Nasal cavity respiratory epithelium epithelial cell of viscerocranial mucosa (primary cell): Measurements from ENCODE around the gene BCCIP. TPM values are rescaled to one million over a fixed set of nuclear protein-coding genes. Genes with fewer than 3 reads are reported as not detected.

ENCODE experiments used
- total RNA-seq: library from RNA; depleted of rRNA; stranded (reverse); fragments of >200 nt; gene quantifications from 2 replicates; pipeline ENCODE4 v1.2.3, GENCODE V29; 2014

BCCIP gene
- total RNA-seq: 45.8 and 46.6 TPM in 2 replicates

GRCh38 chr10:125822878-125823662, at the start of gene BCCIP, which contains the start of gene UROS:
Gene BCCIP (plus strand): TSS chr10:125823546. CDS start chr10:125823558, 12 bp downstream.
Gene UROS (minus strand): TSS chr10:125823258. CDS start chr10:125816499, 6,759 bp downstream.

DNA sequence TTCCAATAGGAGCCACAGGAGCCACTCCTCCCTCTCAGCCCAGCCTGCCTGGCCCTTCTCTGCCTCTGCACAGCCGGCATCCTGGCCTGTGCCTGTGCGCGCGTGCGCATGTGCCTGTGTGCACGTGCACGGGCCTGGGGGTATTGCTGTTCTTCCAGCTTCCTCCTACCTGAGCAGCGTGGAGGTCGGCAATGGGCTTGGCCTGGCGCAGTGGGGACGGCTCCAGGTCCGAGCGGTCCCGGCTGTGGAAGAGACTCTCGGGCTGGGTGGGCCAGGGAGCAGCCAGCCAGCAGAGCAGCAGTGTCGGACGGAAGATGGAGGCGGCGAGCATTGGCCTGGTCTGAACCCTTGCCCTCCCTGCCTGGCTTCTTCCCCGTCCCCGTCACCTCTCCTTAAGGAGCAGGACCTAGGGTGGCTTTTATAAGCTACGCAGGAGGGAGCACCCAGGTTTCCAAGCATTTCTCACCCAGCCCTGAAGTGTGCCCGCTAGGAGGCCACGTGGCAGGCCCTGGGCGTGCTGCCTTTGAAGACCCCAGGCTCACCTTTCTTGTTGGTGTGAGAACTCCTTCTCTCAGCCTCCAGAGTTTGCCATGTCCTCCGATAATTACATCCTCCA, 47.7 kb upstream of the BCCIP start, which contains the start of gene MMP21:
Gene MMP21, minus strand, starts transcription at position 331 of the 616 bp plus-strand sequence. Its CDS starts 0 bp downstream, at position 331.

GRCh38 chr10:125881192-125881591, 57.8 kb downstream of the BCCIP start, which contains the start of gene DHX32:
Gene DHX32 (minus strand): TSS chr10:125881292. CDS start chr10:125880824, 468 bp downstream.

Other genes with a start within 250 kb of the BCCIP start
- gene TEX36, start 140.4 kb upstream of the BCCIP start, total RNA-seq: not detected in 2 replicates
- 15.4 and 23.8 TPM in 2 replicates for gene EDRF1, start 103.8 kb upstream of the BCCIP start, total RNA-seq
- not detected in 2 replicates for gene MMP21, start 47.7 kb upstream of the BCCIP start, total RNA-seq
- gene UROS, start 288 bp upstream of the BCCIP start, total RNA-seq: 18.8 and 31.2 TPM in 2 replicates
- gene DHX32, start 57.7 kb downstream of the BCCIP start, total RNA-seq: 42.0 and 61.2 TPM in 2 replicates
- gene FANK1, start 73.0 kb downstream of the BCCIP start, total RNA-seq: 2.7 and 7.0 TPM in 2 replicates